Measurements from ENCODE around the gene CD63. TPM values are rescaled to one million over a fixed set of nuclear protein-coding genes. Genes with fewer than 3 reads are reported as not detected.
A peak's percentile ranks its signal among the peaks of the same experiment; 100 is the strongest.

Gene CD63
- total RNA-seq, 2 experiments from 2014 or later: 150 to 165 TPM

DNA sequence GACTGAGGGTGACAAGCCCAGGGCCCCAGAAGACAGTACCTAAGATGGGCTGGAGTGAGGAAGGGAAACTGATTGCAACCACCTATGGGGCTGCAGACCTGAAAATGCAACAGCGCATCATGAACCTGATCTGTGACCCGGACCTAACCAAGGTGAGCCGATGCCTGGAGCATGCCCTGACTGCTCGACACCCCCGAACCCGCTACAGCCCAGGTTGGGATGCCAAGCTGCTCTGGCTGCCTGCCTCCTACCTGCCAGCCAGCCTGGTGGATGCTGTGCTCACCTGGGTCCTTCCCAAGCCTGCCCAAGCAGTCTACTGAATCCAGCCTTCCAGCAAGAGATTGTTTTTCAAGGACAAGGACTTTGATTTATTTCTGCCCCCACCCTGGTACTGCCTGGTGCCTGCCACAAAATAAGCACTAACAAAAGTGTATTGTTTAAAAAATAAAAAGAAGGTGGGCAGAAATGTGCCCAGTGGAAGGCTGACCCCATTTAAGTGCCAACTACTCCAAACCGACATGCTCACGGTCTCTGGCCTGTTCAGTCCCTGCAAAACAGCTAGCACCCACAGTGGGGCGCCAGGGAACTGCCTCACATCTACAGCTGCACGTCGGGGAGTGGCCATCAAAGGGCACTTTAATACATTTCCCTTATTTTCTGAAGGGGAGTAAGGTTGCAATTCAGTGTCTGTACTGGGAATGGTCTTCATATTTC is 4.4 kb downstream of the CD63 start:
- no peaks in the 10 kb centered on the region for H3K9me3 Mint-ChIP-seq
- peaks cover 36% of the 10 kb centered on the region for H3K4me1 Mint-ChIP-seq
- peaks cover 16% of the 10 kb centered on the region for H3K36me3 Mint-ChIP-seq
- ATAC-seq (ENCODE audit: low read depth) (peak; percentile 37), DNase-seq (peak; percentile 75)
- peak overlapping the region; percentile 44 for H3K27ac Mint-ChIP-seq
- POLR2A ChIA-PET: interaction anchor here (0.6 to 2.6 kb wide), 5 partner anchors 8 to 298 kb away, joined by 3 to 22 read pairs (median 6); partner anchors contain the start of gene BLOC1S1
- no peaks in the 10 kb centered on the region for H3K27me3 Mint-ChIP-seq
- H3K4me3 Mint-ChIP-seq: no peak overlapping the region

- Mint-ChIP-seq H3K4me1 (peaks cover 42% of the 10 kb centered on the region), H3K36me3 (peaks cover 16% of the 10 kb centered on the region), H3K4me3 (no peak overlapping the region), H3K27ac (no peak overlapping the region), H3K9me3 (no peaks in the 10 kb centered on the region), H3K27me3 (no peaks in the 10 kb centered on the region)
- ATAC-seq (ENCODE audit: low read depth): no peak
- POLR2A ChIA-PET: interaction anchor here (0.6 to 2.6 kb wide), 3 partner anchors 8 to 14 kb away, joined by 6 to 22 read pairs (median 7); partner anchors contain the start of gene BLOC1S1
- DNase-seq: no peak
Measured at GRCh38 chr12:55723516-55724225, 5.1 kb downstream of the CD63 start.

DNA sequence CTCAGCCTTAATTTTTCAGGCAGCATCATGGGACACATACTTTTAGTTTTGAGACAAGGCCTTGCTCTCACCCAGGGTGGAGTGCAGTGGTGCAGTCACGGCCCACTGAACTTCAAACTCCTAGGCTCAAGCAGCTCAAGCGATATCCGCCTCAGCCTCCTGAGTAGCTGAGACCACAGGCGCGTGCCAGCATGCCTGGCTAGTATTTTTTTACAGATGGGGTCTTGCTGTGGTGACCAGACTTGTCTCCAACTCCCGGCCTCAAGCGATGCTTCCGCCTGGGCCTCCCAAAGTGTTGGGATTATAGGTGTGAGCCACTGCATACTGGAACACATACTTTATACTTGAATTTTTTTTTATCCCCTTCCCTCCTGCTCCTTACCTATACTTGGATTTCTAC is 5.9 kb downstream of the CD63 start:
- Mint-ChIP-seq H3K9me3 (no peaks in the 10 kb centered on the region), H3K4me1 (peaks cover 48% of the 10 kb centered on the region), H3K27ac (no peak overlapping the region), H3K27me3 (no peaks in the 10 kb centered on the region), H3K36me3 (peaks cover 22% of the 10 kb centered on the region), H3K4me3 (no peak overlapping the region)
- DNase-seq (no peak), ATAC-seq (ENCODE audit: low read depth) (no peak)
- POLR2A ChIA-PET: no interaction called here

GRCh38 chr12:55721601-55722213 is 7.1 kb downstream of the CD63 start:
- H3K27ac Mint-ChIP-seq: no peak overlapping the region
- ATAC-seq (ENCODE audit: low read depth): no peak
- no peaks in the 10 kb centered on the region for H3K9me3 Mint-ChIP-seq
- H3K36me3 Mint-ChIP-seq: peaks cover 23% of the 10 kb centered on the region
- H3K4me1 Mint-ChIP-seq: peaks cover 51% of the 10 kb centered on the region
- no peak for DNase-seq
- no peaks in the 10 kb centered on the region for H3K27me3 Mint-ChIP-seq
- POLR2A ChIA-PET: interaction anchor here (1.1 kb wide), 1 partner anchor 8 kb away, joined by 5 read pairs; no protein-coding TSS in a partner anchor
- H3K4me3 Mint-ChIP-seq: no peak overlapping the region

- ATAC-seq (ENCODE audit: low read depth) (peak; percentile 18), DNase-seq (no peak)
- Mint-ChIP-seq H3K27ac (no peak overlapping the region), H3K36me3 (peaks cover 22% of the 10 kb centered on the region), H3K4me1 (peaks cover 47% of the 10 kb centered on the region), H3K27me3 (no peaks in the 10 kb centered on the region), H3K4me3 (no peak overlapping the region), H3K9me3 (no peaks in the 10 kb centered on the region)
- POLR2A ChIA-PET: interaction anchor here (1.1 kb wide), 1 partner anchor 9 kb away, joined by 5 read pairs; no protein-coding TSS in a partner anchor
Measured at GRCh38 chr12:55720894-55721444, 7.8 kb downstream of the CD63 start.

DNA sequence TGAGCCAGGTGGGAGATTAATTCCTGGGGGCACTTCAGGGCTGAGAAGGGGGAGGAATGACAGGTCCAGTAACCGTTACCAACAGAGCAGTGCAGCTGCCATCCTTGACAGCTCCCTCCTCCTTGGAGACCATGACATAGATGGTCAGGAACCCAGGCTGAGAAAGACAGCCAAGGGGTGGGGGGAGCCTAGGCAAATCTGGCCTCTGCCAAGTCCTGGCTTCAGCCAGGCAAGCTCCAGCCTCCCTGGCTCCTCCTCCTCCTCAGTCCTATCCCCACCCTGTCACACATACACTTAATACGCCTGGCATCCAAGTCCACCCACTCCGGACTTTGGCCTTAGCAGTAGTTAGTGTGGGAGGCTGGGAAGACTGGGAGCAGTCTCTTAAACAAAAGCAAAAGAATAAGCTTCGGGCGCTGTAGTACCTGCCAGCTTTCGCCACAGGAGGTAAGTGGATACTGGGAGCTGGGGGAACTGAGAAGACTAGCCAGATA is 8.7 kb downstream of the CD63 start, which contains the start of gene RDH5:
TSS of gene RDH5 (plus strand) at position 323 of the 494 bp plus-strand sequence. CDS start 792 bp downstream, outside the sequence.
- no peak for DNase-seq
- Mint-ChIP-seq H3K9me3 (no peaks in the 10 kb centered on the region), H3K36me3 (peaks cover 16% of the 10 kb centered on the region), H3K4me1 (peaks cover 51% of the 10 kb centered on the region), H3K4me3 (no peak within 1 kb of the TSS), H3K27me3 (no peaks in the 10 kb centered on the region), H3K27ac (no peak within 1 kb of the TSS)
- POLR2A ChIA-PET: interaction anchor here (0.6 to 2.4 kb wide), 2 partner anchors 9 to 19 kb away, joined by 3 to 17 read pairs; partner anchors contain the start of gene CD63
- no peak for ATAC-seq (ENCODE audit: low read depth)

GRCh38 chr12:55719371-55719770 is 9.4 kb downstream of the CD63 start:
- POLR2A ChIA-PET: interaction anchor here (0.6 to 2.4 kb wide), 2 partner anchors 10 to 463 kb away, joined by 3 to 17 read pairs; partner anchors contain the start of gene CD63
- peaks cover 13% of the 10 kb centered on the region for H3K36me3 Mint-ChIP-seq
- H3K27me3 Mint-ChIP-seq: no peaks in the 10 kb centered on the region
- no peak overlapping the region for H3K27ac Mint-ChIP-seq
- DNase-seq (no peak), ATAC-seq (ENCODE audit: low read depth) (no peak)
- H3K9me3 Mint-ChIP-seq: no peaks in the 10 kb centered on the region
- H3K4me3 Mint-ChIP-seq: no peak overlapping the region
- peaks cover 45% of the 10 kb centered on the region for H3K4me1 Mint-ChIP-seq

DNA sequence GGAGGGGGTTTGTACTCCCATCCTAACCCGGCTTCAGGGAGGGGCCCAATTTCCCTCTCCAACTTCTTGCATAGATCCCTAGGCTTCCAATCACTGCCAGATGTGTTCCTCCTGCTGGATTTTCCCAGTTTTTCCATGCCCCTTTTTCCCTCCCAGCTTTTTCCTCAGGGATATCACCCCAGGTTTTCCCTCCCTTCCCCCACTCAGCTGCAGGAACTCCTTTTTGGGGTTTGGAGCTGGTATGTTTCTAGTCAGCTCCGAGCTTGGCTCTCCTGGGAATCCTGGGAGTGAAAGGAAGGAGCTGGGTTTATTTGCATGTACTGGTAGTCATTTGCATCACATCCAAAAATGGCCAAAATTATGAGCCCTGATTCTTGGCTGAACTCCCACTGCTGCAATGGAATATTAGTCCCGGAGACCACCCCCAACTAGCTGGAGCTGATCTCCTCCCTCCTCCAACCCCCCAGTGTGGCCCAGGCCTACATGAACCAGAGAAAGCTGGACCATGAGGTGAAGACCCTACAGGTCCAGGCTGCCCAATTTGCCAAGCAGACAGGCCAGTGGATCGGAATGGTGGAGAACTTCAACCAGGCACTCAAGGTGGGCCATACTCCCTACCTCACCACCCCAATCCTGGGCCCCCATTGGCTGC is 10.1 kb downstream of the CD63 start:
- Mint-ChIP-seq H3K4me1 (peaks cover 45% of the 10 kb centered on the region), H3K4me3 (no peak overlapping the region), H3K36me3 (peaks cover 13% of the 10 kb centered on the region), H3K27ac (no peak overlapping the region), H3K9me3 (no peaks in the 10 kb centered on the region), H3K27me3 (no peaks in the 10 kb centered on the region)
- POLR2A ChIA-PET: interaction anchor here (2.4 kb wide), 1 partner anchor 11 kb away, joined by 17 read pairs; the partner anchor contains the start of gene CD63
- DNase-seq (no peak), ATAC-seq (ENCODE audit: low read depth) (no peak)

DNA sequence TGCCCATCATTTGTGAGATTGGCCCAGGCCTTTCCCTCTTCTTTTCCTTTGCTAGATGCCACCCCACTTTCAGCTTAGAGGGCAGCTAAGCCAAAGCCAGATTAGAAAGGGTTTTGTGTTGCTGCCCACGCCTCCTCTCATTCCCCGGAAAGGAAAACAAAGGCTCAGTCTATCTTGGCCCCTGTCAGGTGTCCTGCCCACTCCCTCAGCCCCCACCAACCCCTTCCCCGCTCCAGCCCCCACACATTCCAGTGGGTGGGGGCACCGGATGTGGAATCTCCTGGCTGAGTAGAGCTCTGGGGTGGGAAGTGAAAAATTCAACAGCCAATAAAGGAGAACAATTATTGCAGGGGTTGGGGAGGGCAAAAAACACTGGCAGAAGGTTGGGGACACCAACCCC is 10.8 kb downstream of the CD63 start:
- Mint-ChIP-seq H3K4me3 (peak overlapping the region; percentile 93), H3K4me1 (peaks cover 45% of the 10 kb centered on the region), H3K27me3 (no peaks in the 10 kb centered on the region), H3K27ac (no peak overlapping the region), H3K36me3 (peaks cover 11% of the 10 kb centered on the region), H3K9me3 (no peaks in the 10 kb centered on the region)
- POLR2A ChIA-PET: interaction anchor here (1.1 to 2.4 kb wide), 2 partner anchors 12 to 20 kb away, joined by 3 to 17 read pairs; partner anchors contain the start of gene CD63
- ATAC-seq (ENCODE audit: low read depth): no peak
- no peak for DNase-seq

GRCh38 chr12:55717011-55718007 is 11.5 kb downstream of the CD63 start:
- Mint-ChIP-seq H3K9me3 (no peaks in the 10 kb centered on the region), H3K36me3 (peaks cover 11% of the 10 kb centered on the region), H3K4me3 (peak overlapping the region; percentile 93), H3K27me3 (no peaks in the 10 kb centered on the region), H3K27ac (peak overlapping the region; percentile 95), H3K4me1 (peaks cover 45% of the 10 kb centered on the region)
- POLR2A ChIA-PET: interaction anchor here (0.6 to 2.8 kb wide), 6 partner anchors 10 to 279 kb away, joined by 3 to 31 read pairs (median 4); partner anchors contain the start of genes CD63, DNAJC14, ITGA7 and ORMDL2
- ATAC-seq (ENCODE audit: low read depth) (no peak), DNase-seq (no peak)

DNA sequence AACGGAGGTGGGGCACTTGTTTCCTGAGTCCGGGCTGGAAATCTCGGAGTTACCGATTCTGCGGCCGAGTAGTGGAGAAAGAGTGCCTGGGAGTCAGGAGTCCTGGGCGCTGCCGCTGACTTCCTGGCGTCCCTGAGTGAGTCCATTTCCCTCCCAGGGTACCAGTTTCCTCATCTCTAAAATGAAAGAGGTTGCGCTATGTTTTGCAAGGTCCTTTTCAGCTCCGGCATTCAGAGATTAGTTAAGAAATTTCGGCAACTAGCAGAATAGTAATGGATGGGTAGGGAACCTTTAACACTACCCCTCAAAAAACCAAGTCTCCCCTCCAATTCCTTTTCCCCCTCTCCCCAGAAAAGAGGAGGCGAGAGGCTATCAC is 12.2 kb downstream of the CD63 start:
- peak; percentile 28 for ATAC-seq (ENCODE audit: low read depth)
- Mint-ChIP-seq H3K27ac (peak overlapping the region; percentile 95), H3K27me3 (no peaks in the 10 kb centered on the region), H3K9me3 (no peaks in the 10 kb centered on the region), H3K4me3 (peak overlapping the region; percentile 93), H3K36me3 (peaks cover 11% of the 10 kb centered on the region), H3K4me1 (peaks cover 45% of the 10 kb centered on the region)
- no peak for DNase-seq
- POLR2A ChIA-PET: interaction anchor here (0.6 to 2.8 kb wide), 9 partner anchors 8 to 400 kb away, joined by 3 to 31 read pairs (median 4); partner anchors contain the start of genes CD63, ITGA7 and ORMDL2
